Esophagus mucosa (tissue), 1 donor: ENCODE data around the gene MPRIP. TPM values are rescaled to one million over a fixed set of nuclear protein-coding genes. Genes with fewer than 3 reads are reported as not detected.
A peak's percentile ranks its signal among the peaks of the same experiment; 100 is the strongest.
"Not testable (repeated sequence)": the region's sequence is repeated elsewhere in the genome, so short reads cannot be mapped to it uniquely, and the experiment has no call there.

Experiments used
- ATAC-seq: fragments of 200-7000 bp; cut with Tn5 transposase; one replicate; pipeline ENCODE4 v1.9.1; 2020
- total RNA-seq: library from RNA; stranded (reverse); gene quantifications from one replicate; pipeline ENCODE4 v1.2.4, GENCODE V29; 2023
- donor health status: DM: yes; HTN: yes; CAD: no.

The MPRIP gene
- total RNA-seq, 1 donor from 2014 or later = 132 TPM

GRCh38 chr17:17011043-17011907 lies 31.0 kb upstream of the MPRIP start:
- peak; percentile 66 for ATAC-seq

GRCh38 chr17:17013828-17014747 lies 28.2 kb upstream of the MPRIP start:
- ATAC-seq = not testable (repeated sequence)

GRCh38 chr17:17014748-17015124 lies 27.5 kb upstream of the MPRIP start:
- peak; percentile 46 for ATAC-seq

- no peak for ATAC-seq
Observed at GRCh38 chr17:17015230-17015629, 27.0 kb upstream of the MPRIP start.

- not testable (repeated sequence) for ATAC-seq
Observed at GRCh38 chr17:17016199-17017197, 25.8 kb upstream of the MPRIP start.

GRCh38 chr17:17017343-17018014 lies 24.8 kb upstream of the MPRIP start:
- ATAC-seq = no peak

- no peak for ATAC-seq
Observed at GRCh38 chr17:17018021-17018441, 24.2 kb upstream of the MPRIP start.

GRCh38 chr17:17018612-17019429 lies 23.4 kb upstream of the MPRIP start:
- ATAC-seq = peak; percentile 65

GRCh38 chr17:17019430-17019762 lies 22.9 kb upstream of the MPRIP start:
- ATAC-seq = no peak

GRCh38 chr17:17019891-17020456 lies 22.3 kb upstream of the MPRIP start:
- ATAC-seq = peak; percentile 65

- no peak for ATAC-seq
Observed at GRCh38 chr17:17020821-17021193, 21.4 kb upstream of the MPRIP start.

- ATAC-seq = no peak
Observed at GRCh38 chr17:17021194-17021863, 20.9 kb upstream of the MPRIP start.

GRCh38 chr17:17022011-17022410 lies 20.2 kb upstream of the MPRIP start:
- ATAC-seq = no peak

GRCh38 chr17:17022456-17022855 lies 19.8 kb upstream of the MPRIP start:
- ATAC-seq = no peak

GRCh38 chr17:17024778-17025300 lies 17.4 kb upstream of the MPRIP start:
- ATAC-seq = no peak

GRCh38 chr17:17025621-17026020 lies 16.6 kb upstream of the MPRIP start:
- no peak for ATAC-seq

GRCh38 chr17:17026163-17026562 lies 16.1 kb upstream of the MPRIP start:
- no peak for ATAC-seq

GRCh38 chr17:17027442-17028058 lies 14.7 kb upstream of the MPRIP start:
- peak; percentile 25 for ATAC-seq
